Stimulated activated CD4-positive, alpha-beta T cell treated with anti-CD3 and anti-CD28 coated beads, Interleukin-2, amount 100 ng/mL, for 48 hours (primary cell): ENCODE data around the gene PBX1.
"Not testable (repeated sequence)": the region's sequence is repeated elsewhere in the genome, so short reads cannot be mapped to it uniquely, and the experiment has no call there.

Source experiments
- DNase-seq, 2 donors: peaks; one replicate each; pipeline ENCODE4 v3.0.0-alpha.2; 2020

The PBX1 gene

DNA sequence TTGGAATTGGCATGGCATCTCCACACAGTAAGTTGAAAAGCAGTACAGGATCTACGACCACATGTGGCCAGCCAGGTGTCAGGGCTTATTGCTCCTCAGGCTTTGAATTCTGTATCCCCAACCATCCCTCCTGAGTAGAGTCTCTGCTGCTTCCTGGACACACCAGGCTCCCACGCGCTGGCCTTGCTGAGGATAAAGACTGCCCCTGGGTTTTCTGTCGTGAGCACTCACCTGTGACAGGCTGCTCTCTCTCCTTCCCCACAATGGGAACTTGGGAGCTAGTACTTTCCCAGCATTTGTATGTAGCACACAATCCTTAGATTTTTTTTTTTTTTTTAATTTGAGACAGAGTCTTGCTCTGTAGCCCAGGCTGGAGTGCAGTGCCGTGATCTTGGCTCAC is 33.6 kb downstream of the PBX1 start:
- DNase-seq: no peak

DNA sequence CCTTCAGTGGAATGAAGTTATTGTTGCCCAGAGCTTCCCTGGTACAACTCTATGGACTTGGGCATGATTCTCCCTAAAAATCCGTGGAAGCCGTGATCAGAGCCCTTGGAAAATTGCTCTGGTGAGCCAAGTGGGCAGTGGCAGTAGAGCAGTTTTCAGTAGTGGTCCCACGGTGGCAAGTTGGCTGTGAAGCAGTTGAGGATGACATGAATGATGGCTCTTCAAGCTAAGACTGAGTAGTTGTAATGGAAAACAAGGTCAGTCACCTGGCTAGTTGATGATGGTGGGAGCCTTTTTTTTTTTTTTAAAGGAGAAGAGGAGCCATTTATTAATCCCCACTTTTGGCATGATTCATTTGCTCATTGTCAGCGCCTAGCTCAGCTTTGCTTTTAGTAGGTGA is 36.2 kb downstream of the PBX1 start:
- no peak for DNase-seq

DNA sequence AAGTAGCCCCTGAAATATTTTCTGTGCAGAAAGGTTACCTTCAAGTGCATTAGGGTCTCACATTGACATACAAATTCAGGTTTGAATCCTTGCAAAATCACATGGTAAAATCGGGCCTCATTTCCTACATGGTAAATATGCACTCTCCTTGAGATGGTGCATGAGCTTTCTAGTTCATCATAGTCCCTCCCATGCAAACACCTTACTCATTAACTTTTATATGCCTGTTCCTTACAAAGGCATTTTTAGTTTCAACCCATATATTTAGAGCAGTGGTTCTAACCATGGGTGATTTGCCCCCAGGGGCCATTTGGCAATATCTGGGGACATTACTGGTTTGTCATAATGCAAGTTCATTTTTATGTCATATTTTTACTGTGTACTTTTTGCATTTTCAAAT is 37.2 kb downstream of the PBX1 start:
- no peak for DNase-seq

DNA sequence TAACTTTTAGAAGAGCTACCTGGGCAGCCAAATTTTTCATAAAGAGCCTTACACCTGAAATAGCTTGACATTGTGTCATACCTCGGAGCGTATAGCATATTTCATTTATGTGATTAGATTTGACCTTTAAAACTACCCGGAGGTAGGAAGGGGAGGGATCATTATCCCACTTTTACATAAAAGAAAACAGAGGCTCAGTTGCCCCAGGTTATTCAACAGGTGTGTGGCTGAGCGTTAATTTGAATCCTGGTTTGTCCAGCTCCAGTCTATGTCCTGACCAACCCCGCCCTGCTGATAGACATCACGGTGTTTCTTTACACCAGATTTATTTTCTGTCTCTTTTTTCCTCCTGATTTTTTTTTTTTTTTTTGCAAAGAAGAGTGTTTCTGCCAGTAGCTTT is 39.7 kb downstream of the PBX1 start:
- DNase-seq: no peak

DNA sequence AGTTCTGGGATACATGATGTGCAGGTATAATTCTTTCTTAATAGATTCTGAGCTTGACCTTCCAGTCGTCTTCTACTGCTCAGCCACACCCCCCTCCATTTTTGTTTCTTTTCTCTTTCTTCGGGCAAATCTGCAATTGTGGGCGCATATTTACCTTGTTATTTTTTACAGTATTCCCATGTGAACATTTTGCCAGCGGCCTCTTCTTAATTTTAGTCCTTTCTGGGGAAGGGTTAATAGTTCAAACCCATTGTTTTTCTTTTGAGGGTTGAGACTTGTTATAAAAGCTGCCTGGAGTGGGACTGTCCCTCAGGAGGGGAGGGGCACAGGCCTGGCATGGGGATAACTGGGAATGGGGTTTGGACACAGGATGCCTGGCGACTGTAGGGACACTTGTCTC is 40.3 kb downstream of the PBX1 start:
- no peak for DNase-seq

DNA sequence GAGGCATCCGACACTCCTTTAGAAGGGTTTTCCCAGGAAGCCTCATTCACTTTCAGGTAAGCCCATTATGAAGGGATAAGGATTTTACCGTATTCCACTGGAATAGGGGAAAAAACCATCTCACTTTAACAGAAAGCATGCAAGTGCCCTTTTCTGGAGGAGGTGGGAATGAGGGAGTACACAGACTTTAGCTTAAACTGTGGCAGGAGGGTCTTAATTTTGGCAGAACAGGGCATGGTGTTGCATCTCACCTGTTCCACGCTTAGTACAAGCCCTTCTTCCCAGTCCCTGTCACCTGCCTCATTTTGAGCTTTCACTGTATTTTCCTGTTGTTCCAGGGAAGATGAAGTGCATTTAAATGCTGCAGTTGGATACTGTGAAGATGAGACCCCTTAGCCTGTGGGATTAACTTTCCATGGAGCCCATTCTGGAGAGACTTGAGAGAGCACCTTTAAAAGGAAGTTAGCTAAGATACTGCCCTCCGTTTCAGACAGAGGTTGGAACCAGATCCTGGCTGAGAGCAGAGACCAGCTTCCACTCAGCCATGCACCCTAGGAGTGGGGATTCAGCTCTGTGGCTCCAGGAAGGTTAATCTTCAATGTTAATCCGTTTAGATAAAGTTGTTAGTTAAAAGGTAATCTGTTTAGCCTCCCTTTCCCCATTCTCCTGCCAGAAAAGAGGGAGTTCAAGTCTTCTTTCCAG is 42.6 kb downstream of the PBX1 start:
- no peak for DNase-seq

DNA sequence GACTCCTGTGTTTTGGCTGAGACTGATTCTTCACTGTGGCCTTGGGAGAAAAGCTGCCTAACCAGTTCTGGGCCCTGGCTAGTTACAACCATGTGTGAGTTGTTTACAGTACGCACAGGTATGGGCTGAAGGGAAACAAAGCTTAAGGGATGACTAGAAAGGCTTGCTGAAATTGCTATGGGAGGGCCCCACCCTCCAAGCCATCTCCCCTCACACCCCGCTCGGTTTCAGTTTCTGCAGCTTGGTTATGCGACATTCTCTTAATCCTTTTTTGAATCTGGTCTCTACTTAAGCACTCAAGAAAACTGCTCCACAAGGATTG is 43.1 kb downstream of the PBX1 start:
- DNase-seq: no peak

DNA sequence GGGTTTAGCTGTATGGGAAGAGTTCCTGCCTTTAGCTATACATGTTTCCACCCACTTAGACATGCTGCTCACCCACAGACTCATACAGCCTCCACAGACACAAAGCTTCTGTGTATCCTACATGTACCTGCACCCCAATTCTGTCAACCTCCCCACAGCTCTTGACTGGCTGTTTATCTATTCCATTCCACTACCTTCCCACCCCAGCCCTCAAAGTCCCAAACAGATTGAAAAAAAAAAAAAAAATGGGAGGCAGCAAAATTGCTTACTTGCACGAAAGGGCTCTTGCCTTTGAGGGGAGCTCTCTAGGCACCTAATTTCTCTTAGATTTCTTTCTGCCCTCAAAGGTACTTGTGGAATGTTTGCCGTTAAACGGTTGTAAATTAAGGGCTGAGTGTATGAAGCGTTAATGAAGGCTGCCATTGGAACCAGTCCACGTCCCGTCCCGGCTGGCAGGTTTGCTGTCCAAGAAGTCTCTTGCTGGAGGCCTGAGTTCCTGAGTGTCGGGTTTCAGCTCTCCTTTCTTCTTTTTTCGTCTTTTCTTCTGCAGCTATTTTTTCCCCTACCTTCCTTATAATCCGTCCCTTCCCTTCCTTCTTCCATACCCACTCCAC is 43.6 kb downstream of the PBX1 start:
- no peak for DNase-seq

DNA sequence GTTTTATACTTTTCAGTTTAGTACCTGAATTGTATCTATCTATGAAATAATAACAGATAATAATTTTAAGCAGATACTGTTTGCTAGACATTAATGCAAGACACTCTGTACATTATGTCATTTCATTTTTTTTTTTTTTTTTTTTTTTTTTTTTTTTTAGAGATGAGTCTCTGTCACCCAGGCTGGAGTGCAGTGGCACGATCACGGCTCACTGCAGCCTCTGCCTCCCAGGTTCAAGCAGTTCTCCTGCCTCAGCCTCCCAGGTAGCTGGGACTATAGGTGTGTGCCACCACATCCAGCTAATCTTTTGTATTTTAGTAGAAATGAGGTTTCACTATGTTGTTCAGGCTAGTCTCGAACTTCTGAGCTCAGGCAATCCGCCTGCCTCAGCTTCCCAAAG is 44.8 kb downstream of the PBX1 start:
- not testable (repeated sequence) for DNase-seq

DNA sequence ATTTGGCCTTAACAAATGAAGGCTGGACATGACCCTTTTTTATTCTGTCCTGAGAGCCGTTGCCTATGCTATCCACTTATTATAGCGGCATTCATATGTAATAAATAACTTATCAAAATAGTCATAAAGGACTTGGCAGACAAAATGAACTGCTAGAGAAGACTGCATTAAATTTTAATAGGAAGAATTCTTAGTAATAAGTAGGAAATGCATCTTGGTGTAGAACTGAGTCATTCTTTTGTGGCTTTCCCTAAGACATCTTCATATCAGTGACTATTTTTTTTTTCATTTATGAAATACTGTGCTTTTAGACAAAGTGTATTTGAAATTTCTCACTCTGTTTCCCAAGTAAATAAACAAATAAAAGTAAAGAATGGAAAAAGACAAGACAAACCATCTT is 45.6 kb downstream of the PBX1 start:
- no peak for DNase-seq

DNA sequence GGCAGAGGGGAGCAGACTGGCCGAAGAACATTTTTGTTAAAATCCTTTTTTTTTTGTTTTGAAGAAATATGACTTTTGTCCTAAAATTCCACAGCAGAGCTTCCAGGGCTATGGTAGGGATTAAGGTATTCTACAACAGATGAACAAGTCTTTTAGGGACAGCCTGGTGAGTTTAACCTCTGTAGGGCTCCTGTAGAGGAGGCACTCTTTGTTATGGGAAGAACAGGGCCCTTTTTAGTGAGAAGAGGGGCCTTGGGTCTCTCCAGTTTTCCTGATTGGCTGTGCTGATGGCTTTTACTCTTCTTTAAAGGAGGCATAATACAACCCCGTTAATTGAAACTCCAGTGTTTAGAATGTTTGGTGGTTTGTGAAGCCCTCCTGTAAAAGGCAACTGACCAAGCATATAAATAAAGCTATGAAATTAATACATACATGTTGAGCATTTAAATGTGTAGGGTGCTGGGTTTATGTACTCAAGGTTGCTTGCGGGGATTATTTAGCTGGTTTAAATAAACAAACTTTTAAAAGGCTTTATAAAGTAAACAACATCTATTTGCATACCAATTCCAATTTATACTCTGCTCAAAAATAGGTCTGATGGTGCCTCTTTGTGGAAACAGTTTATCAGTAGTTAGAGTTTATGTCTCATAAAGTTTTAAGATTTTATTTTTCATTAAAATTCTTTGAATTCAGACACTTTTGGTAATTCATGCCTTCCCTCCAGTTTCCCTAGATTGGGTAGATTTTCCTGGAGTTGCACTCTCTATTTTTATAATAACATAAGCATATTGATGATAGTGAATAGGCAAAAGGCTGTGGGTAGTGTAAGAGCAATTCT is 46.5 kb downstream of the PBX1 start:
- DNase-seq: no peak

DNA sequence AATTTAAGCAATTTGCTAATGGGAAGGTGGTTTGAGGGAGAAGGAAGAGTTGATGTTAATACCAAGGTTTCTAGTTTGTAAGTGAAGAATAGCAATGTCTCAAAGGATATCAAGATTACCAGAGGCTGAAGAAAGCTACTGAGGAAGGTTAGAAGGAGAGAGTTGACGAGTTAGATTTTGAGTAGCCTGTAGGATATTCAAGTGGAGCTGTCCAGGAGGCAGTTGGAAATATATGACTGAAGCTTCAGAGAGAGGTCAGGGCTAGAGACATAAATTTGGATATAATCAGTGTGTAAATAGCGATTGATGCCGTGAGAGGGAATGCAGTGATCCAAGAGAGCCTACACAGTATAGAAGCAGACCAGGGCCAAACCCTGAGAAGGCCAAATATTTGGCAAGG is 48.4 kb downstream of the PBX1 start:
- DNase-seq: no peak

DNA sequence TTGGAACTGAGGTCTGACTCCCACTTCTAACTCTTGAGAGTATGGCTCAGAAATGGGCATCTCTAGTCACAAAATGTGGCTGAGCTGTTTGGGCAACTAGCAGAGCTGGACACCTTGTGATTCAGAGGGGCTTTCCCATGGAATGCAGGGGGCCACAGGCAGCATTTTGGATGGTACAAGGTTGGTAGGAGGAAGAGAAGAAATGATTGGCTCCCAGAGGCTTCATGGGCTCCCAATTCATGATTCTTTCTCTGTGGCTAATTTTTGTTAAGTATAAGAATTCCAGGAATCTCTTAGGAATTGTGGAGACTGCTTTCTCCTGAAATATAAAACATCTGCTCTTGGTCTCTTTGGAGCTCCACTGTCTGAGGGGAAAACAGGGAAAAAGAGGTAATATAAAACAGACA is 49.7 kb downstream of the PBX1 start:
- DNase-seq: no peak

DNA sequence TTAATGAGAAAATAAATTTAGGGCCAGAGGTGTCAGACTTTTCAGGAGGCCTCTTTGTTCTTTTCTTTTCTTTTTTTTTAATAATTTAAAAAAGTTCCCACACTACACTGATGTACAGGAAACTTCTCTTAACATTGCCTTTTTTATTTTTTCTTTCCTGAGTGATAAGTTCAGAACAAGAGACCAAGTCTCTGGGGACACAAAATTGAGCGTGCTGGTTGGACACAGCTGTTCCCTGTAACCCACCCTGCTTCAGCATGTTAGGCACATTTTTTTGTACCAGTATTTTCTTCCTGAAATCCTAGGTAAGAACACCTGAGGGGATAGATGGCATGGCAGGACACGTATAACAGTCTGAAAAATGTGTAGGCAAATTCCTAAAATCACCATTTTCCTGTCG is 50.1 kb downstream of the PBX1 start:
- DNase-seq: no peak

DNA sequence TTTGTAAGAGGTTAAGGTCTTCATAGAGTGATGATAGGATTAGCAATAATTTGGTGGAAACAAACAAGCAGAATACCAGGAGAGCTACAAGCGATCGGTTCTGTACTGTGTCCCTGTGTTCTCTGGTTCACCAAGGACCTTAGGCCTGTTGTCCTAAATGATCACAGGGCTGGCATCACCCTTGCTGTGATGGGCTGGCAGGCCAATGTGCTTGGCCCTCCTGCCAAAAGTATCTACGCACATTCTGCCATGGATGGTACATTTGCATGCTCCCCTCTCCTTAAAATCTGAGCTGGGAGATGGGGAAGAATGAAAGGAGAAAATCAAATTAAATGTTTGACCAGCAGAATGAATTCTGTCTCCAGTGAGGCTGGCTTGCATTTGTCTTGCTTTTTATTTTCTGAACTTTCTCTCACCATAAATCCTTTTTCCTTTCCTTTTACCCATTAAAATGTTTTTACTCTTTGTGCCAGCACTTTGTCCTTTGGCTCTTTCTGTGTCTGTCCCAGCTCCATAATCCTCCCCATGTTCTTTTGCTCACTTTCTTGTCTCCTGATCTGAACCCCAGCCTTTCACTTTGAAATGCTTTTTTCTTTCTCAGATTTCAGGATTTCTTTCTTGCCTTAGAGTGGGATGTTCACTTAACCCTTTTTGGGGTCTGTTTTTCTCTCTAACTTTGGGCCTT is 51.7 kb downstream of the PBX1 start:
- DNase-seq: no peak

DNA sequence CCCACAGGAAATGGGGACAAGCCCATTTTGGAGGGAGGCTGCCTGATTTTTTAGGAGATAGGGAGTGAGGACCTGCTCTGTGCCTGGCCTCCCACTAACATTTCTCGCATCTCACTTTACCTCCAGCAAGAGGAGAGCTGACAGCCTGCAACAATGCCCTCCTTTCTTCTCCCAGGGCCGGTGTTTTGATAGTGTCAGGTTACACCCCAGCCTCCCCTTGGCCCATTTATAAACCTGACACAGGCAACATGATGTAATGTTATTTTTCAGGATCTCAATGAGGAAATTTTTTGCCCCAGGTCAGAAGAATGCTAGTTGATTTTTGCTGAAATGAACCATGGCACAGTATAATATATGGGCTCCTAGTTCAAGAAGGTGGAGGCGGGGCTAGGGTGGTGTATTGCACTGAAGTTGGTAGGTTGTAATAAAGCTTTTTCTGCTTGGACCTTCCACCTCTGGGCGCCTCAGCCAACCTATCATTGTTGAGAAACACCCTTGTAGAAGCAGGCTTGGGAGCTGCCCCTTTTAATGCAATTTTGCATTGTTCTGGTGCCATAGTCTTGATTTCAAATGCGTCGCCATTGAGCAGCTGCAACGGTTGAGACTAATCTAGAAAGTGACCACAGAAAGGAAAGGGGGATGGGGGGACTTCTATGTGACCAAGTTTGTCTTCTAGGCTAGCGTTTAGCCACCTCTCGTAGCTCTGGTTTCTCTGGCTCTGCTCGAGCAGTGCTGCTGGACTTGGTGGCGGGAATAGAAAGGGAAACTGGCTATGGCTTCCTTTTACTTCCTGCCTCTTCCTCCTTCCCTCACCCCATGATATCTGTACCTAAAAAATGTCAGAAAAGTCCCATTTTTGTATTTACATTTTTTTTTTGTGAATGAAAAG is 53.0 kb downstream of the PBX1 start:
- no peak for DNase-seq

DNA sequence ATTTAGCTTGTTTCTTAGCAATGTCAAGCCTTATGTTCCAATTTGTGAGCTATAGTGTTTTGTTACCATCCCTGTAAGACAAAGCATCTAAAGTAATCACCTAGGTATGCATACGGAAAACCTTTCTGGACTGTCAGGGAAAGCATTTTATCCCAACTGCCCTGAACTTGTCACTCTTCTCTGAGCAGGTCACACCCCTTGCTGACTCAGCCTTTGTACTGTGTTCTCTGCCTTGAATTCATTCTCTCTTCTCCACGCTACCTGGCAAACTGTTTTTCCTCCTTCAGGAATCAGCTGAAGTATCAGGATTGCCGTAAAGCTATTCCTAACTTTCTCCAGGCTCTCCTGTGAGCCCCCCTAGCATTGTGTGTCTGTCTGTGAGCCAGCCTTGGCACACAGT is 54.2 kb downstream of the PBX1 start:
- no peak for DNase-seq

DNA sequence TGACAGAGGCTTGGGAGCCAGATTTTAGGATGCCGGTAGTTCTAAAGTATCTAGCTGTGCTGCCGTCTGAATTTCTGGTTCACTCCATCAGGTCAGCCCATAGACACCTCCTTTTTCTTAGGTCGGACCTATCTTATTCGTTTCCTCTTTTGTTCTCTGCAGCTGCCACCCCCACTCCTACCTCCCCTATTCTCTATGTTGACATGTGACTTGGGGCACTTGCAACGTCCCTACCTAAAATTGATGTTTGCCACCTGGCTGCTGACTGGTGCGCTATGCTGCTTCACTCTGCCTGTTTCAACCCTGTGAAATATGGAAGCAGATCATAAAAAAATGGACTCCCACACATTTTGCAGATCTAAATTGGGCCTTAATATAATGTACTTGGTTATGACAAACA is 55.3 kb downstream of the PBX1 start:
- no peak for DNase-seq

DNA sequence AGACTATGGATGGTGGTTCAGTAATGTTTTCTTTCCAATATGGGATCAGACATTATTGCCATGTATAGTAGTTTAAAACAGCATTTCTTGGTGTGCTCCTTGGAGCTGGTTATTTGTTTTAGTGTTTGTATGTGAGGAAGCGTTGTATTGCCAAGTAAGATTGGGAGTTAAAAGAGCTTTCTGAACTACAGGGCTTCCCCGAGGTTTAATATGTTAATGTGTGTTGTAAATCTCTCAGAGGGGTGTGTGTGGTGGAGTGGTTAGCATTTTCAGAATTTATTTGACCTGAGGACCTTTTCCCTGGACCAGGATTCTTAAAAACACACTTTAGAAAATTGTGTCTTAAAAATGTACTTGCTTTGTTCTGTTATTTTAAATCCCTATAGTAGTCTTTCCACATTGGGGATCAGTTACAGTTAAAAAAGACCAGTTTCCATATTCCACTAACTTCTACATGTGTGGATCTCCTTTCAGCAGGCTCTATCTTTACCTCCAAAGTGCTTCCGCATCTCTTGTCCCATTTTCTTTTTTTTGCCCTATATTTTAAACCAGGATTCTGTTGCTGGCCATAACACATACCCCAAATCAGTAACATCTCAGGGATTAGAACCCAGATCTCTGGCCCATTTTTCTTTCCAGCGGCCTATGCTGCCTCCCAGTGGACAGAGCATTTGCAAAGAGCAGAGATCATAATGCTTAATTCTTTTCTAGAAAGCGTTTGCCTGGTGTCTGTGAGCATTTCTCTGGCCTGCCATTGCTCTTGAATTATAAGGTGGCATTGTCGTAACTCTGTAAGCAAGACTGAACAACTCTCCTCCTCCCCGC is 58.6 kb downstream of the PBX1 start:
- no peak for DNase-seq

DNA sequence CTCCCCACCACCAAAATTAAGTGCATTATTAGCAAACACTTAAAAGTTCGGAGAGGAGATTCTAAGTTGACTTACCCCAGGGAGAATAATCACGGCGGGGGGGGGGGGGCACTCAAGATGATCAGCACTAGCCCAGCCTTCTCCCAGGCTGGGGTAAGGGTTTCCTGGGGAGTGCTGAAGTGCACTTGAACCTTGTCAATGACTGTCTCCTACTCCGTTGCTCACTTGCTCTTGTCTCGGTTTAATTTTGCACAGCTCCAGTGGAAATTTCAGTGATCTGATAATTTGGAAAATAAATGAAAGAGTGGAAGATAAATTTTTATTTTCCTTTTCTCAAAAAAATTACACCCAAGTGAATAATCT is 59.2 kb downstream of the PBX1 start:
- no peak for DNase-seq

DNA sequence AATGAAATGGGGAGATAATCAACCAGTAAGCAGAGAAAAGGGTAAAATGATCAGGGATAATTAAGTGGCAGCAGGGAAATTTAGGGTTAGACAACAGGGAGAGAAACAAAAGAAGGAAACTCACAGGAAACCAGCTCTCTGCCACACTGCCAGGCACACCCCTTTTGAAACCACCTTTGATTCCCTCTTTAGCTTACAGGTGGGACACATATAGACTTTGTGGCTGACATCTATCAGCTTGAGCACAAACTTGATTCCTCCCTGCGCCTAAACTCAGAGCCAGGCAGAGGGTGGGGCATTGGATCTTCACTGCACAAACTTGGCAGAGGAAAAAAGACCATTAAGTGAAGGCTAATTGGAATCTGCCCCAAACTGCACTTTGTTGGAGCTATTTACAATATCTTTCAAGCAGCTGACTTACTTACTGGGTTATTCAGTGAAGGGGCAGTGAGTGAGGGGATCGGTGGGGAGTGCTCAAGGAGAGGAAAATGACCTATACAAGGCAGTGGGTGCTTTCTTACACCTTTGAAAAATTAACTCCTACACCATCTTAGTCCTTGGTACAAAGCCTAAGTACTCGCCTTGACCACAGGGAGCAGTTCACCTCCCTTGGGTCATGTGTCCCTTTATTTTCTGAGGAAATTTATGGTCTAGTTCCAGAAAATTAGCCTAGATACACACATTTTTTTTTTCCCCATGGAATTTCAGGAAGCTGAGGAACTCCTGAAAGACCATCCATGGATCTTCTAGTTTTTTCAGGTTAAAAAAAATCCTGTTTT is 60.2 kb downstream of the PBX1 start:
- no peak for DNase-seq
